Measurements from ENCODE around the gene POPDC2.

The POPDC2 gene

DNA sequence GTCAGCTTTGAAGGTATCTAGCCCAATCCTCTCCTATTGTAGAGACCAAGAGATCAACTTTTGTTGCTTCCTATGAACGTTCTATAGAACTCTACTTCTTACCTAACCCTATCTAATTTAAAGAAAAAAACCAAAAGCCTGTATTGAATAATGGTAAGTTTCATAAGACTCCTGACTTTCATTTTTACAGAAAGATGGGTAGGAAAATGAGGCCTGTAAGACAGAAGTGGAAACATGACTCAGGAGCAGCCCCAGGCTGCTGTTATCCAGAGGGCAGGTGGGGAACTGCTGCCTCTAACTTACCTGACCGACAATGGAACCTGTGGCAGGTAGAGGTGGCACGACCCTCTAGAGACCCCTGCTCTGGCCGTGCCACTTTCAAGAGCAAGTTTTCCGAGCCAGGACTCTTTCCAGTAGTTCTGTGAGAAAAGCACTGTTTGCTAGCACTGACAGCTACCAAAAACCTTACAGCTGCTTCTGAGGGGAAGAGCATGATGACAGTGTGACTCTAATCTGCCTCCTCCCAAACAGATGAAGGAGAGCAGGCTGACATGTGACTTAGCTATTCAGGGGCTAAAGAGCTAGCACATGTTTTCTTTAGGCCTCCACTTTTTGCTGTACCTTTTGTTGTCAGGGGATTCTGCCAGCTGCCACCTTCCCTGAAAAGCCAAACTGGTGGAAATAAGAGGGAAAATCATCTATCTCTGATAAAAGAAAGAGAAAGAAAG is 17.5 kb downstream of the POPDC2 start:
- peaks cover 6% of the 10 kb centered on the region for H3K36me3 ChIP-seq (ENCODE audit: insufficient read depth, low read length)
- peaks cover 2% of the 10 kb centered on the region for H3K4me1 ChIP-seq (ENCODE audit: insufficient read depth, low read length)
- H3K4me3 ChIP-seq (ENCODE audit: low read length): no peak overlapping the region
- peak overlapping the region; percentile 5 for H2AFZ ChIP-seq (ENCODE audit: low read depth, low read length)
- H3K9me3 ChIP-seq (ENCODE audit: low read length): no peaks in the 10 kb centered on the region
- no peaks in the 10 kb centered on the region for H3K27me3 ChIP-seq (ENCODE audit: insufficient read depth, low read length)

GRCh38 chr3:119641416-119641815 is 19.0 kb downstream of the POPDC2 start:
- peaks cover 2% of the 10 kb centered on the region for H3K4me1 ChIP-seq (ENCODE audit: insufficient read depth, low read length)
- H3K9me3 ChIP-seq (ENCODE audit: low read length): no peaks in the 10 kb centered on the region
- no peak overlapping the region for H3K4me3 ChIP-seq (ENCODE audit: low read length)
- peaks cover 6% of the 10 kb centered on the region for H3K36me3 ChIP-seq (ENCODE audit: insufficient read depth, low read length)
- H3K27me3 ChIP-seq (ENCODE audit: insufficient read depth, low read length): no peaks in the 10 kb centered on the region
- H2AFZ ChIP-seq (ENCODE audit: low read depth, low read length): no peak overlapping the region

DNA sequence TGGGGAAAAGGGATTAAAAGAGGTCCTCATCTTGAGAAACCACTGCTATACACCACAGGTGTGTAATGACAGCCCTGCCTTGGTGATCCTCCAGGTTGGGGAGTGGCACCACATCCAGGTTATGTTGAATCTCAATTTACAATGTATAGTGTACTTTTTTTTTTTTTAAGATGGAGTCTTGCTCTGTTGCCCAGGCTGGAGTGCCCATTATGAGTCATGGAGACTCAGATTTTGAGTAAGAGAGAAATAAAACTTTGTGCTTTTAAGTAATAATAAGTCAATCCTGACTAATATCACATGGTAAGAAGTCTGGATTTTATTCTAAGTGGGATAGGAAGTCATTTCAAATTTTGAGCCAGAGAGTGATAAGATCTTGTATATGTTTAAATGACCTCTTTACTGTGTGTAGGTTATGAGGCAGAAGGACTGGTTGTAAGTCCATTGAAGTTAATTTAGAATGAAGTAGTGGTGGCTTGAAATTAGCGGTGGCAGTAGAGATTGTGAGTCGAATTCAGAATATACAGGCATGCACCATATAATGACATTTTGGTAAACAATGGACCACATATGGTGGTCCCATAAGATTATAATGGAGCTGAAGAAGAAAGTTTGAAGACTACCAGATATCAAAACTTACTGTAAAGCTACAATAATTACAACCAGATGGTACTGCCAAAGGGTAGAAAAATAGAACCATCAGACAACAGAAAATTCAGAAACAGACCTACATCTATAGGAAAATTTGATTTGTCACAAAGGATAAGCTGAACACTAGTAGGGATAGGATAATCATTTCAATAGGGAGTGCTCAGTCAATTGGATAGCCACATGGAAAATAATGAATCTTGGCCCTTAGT is 20.7 kb downstream of the POPDC2 start:
- Histone ChIP-seq H3K4me1 (ENCODE audit: insufficient read depth, low read length) (peaks cover 2% of the 10 kb centered on the region), H3K36me3 (ENCODE audit: insufficient read depth, low read length) (peaks cover 6% of the 10 kb centered on the region), H3K9me3 (ENCODE audit: low read length) (no peaks in the 10 kb centered on the region), H2AFZ (ENCODE audit: low read depth, low read length) (no peak overlapping the region), H3K27me3 (ENCODE audit: insufficient read depth, low read length) (no peaks in the 10 kb centered on the region), H3K4me3 (ENCODE audit: low read length) (no peak overlapping the region)

GRCh38 chr3:119637679-119638477 is 22.5 kb downstream of the POPDC2 start:
- H3K4me1 ChIP-seq (ENCODE audit: insufficient read depth, low read length): no peaks in the 10 kb centered on the region
- H3K36me3 ChIP-seq (ENCODE audit: insufficient read depth, low read length): peaks cover 6% of the 10 kb centered on the region
- H2AFZ ChIP-seq (ENCODE audit: low read depth, low read length): no peak overlapping the region
- no peaks in the 10 kb centered on the region for H3K9me3 ChIP-seq (ENCODE audit: low read length)
- H3K4me3 ChIP-seq (ENCODE audit: low read length): no peak overlapping the region
- no peaks in the 10 kb centered on the region for H3K27me3 ChIP-seq (ENCODE audit: insufficient read depth, low read length)

- Histone ChIP-seq H3K9me3 (ENCODE audit: low read length) (no peaks in the 10 kb centered on the region), H3K27me3 (ENCODE audit: insufficient read depth, low read length) (no peaks in the 10 kb centered on the region), H3K36me3 (ENCODE audit: insufficient read depth, low read length) (peaks cover 3% of the 10 kb centered on the region), H2AFZ (ENCODE audit: low read depth, low read length) (no peak overlapping the region), H3K4me1 (ENCODE audit: insufficient read depth, low read length) (no peaks in the 10 kb centered on the region), H3K4me3 (ENCODE audit: low read length) (no peak overlapping the region)
Observed at GRCh38 chr3:119636891-119637611, 23.3 kb downstream of the POPDC2 start.

DNA sequence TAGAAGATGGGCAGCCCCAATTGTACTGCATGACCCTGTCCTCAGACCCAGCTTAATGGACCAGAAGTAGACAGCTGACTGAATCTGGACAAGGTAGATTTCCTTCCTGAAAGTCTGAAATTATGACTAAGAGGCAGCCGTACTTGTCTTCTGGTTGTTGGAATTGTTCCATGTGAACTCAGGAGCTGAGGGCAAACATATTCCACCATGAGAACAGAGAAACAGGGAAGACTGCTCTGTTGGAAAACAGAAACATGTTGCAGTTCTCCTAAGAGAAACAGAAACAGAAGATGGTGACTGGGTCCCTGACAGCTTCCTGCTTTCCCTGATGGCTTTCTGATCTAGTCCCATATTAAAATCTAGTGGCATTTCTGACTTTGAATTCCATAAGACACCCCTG is 24.1 kb downstream of the POPDC2 start:
- no peak overlapping the region for H3K4me3 ChIP-seq (ENCODE audit: low read length)
- H3K27me3 ChIP-seq (ENCODE audit: insufficient read depth, low read length): no peaks in the 10 kb centered on the region
- H2AFZ ChIP-seq (ENCODE audit: low read depth, low read length): no peak overlapping the region
- no peaks in the 10 kb centered on the region for H3K9me3 ChIP-seq (ENCODE audit: low read length)
- no peaks in the 10 kb centered on the region for H3K36me3 ChIP-seq (ENCODE audit: insufficient read depth, low read length)
- no peaks in the 10 kb centered on the region for H3K4me1 ChIP-seq (ENCODE audit: insufficient read depth, low read length)

- Histone ChIP-seq H3K4me3 (ENCODE audit: low read length) (no peak overlapping the region), H3K4me1 (ENCODE audit: insufficient read depth, low read length) (no peaks in the 10 kb centered on the region), H2AFZ (ENCODE audit: low read depth, low read length) (no peak overlapping the region), H3K9me3 (ENCODE audit: low read length) (no peaks in the 10 kb centered on the region), H3K27me3 (ENCODE audit: insufficient read depth, low read length) (no peaks in the 10 kb centered on the region), H3K36me3 (ENCODE audit: insufficient read depth, low read length) (no peaks in the 10 kb centered on the region)
Observed at GRCh38 chr3:119635719-119636118, 24.7 kb downstream of the POPDC2 start.

- Histone ChIP-seq H3K9me3 (ENCODE audit: low read length) (no peaks in the 10 kb centered on the region), H3K36me3 (ENCODE audit: insufficient read depth, low read length) (no peaks in the 10 kb centered on the region), H3K4me3 (ENCODE audit: low read length) (no peak overlapping the region), H2AFZ (ENCODE audit: low read depth, low read length) (no peak overlapping the region), H3K4me1 (ENCODE audit: insufficient read depth, low read length) (no peaks in the 10 kb centered on the region), H3K27me3 (ENCODE audit: insufficient read depth, low read length) (no peaks in the 10 kb centered on the region)
Observed at GRCh38 chr3:119632829-119633228, 27.6 kb downstream of the POPDC2 start.

GRCh38 chr3:119632216-119632615 is 28.2 kb downstream of the POPDC2 start:
- no peaks in the 10 kb centered on the region for H3K36me3 ChIP-seq (ENCODE audit: insufficient read depth, low read length)
- H3K9me3 ChIP-seq (ENCODE audit: low read length): no peaks in the 10 kb centered on the region
- H3K4me3 ChIP-seq (ENCODE audit: low read length): no peak overlapping the region
- H3K27me3 ChIP-seq (ENCODE audit: insufficient read depth, low read length): no peaks in the 10 kb centered on the region
- no peak overlapping the region for H2AFZ ChIP-seq (ENCODE audit: low read depth, low read length)
- H3K4me1 ChIP-seq (ENCODE audit: insufficient read depth, low read length): no peaks in the 10 kb centered on the region

- H3K36me3 ChIP-seq (ENCODE audit: insufficient read depth, low read length): no peaks in the 10 kb centered on the region
- no peak overlapping the region for H2AFZ ChIP-seq (ENCODE audit: low read depth, low read length)
- no peaks in the 10 kb centered on the region for H3K4me1 ChIP-seq (ENCODE audit: insufficient read depth, low read length)
- H3K4me3 ChIP-seq (ENCODE audit: low read length): no peak overlapping the region
- no peaks in the 10 kb centered on the region for H3K27me3 ChIP-seq (ENCODE audit: insufficient read depth, low read length)
- H3K9me3 ChIP-seq (ENCODE audit: low read length): no peaks in the 10 kb centered on the region
Observed at GRCh38 chr3:119631516-119631915, 28.9 kb downstream of the POPDC2 start.

DNA sequence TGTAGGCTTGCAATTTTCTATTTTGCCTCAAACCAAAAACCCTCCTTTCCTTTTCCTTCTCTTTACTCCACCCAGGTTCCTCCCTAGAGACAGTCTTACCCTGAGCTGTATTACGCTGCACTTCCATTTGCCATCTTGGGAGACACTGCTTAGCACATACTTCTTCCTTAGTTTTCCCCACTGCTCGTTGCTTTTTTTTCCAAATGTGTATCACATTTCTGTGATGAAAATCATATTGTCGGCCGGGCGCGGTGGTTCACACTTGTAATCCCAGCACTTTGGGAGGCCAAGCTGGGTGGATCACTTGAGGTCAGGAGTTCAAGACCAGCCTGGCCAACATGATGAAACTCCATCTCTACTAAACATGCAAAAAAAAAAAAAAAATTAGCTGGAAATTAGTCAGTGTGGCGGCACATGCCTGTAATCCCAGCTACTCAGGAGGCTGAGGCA is 29.5 kb downstream of the POPDC2 start:
- peaks cover 4% of the 10 kb centered on the region for H3K4me1 ChIP-seq (ENCODE audit: insufficient read depth, low read length)
- H2AFZ ChIP-seq (ENCODE audit: low read depth, low read length): no peak overlapping the region
- no peaks in the 10 kb centered on the region for H3K9me3 ChIP-seq (ENCODE audit: low read length)
- H3K4me3 ChIP-seq (ENCODE audit: low read length): no peak overlapping the region
- no peaks in the 10 kb centered on the region for H3K36me3 ChIP-seq (ENCODE audit: insufficient read depth, low read length)
- H3K27me3 ChIP-seq (ENCODE audit: insufficient read depth, low read length): no peaks in the 10 kb centered on the region

DNA sequence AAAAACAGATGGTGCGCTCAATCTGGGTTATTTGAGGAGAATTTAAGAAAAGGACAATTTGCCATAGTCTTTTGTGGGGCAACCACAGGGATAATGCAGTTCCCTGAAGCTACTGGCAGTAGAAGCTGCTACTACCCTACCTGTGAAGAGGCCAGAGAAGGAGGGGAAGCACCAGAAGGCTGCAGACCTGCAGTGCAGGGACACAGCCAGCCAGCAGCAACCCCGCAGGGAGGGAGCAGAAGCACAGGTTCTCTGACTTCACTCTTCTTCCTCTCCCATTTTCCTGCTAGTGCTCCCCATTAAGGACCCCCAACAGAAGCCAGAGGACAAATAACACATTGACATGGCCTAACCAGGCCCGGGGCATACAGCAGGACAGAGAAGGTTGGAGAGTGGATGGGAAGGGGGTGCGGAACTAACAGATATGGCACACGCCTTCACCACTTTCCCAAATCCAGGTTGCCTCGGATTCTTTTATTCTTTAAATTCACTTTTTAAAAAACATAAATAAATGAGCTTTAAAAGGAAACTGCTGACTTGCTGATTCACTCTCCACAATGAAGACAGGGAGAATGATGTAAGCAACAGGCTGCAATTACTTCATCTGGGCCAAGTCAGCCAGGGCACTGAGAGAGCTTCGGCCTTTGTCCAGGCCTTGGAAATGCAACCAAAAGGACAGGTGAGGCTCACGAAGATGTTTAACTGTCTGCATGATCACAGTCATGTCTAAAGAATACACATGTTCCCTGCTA is 30.1 kb downstream of the POPDC2 start:
- no peaks in the 10 kb centered on the region for H3K9me3 ChIP-seq (ENCODE audit: low read length)
- no peaks in the 10 kb centered on the region for H3K36me3 ChIP-seq (ENCODE audit: insufficient read depth, low read length)
- H3K4me3 ChIP-seq (ENCODE audit: low read length): no peak overlapping the region
- H3K4me1 ChIP-seq (ENCODE audit: insufficient read depth, low read length): peaks cover 8% of the 10 kb centered on the region
- H3K27me3 ChIP-seq (ENCODE audit: insufficient read depth, low read length): no peaks in the 10 kb centered on the region
- H2AFZ ChIP-seq (ENCODE audit: low read depth, low read length): no peak overlapping the region

Data from neuron (in vitro differentiated cells).